ENCODE data around the gene INPP1. TPM values are rescaled to one million over a fixed set of nuclear protein-coding genes. Genes with fewer than 3 reads are reported as not detected.
"Not testable (repeated sequence)": the region's sequence is repeated elsewhere in the genome, so short reads cannot be mapped to it uniquely, and the experiment has no call there.

Gene INPP1, protein sequence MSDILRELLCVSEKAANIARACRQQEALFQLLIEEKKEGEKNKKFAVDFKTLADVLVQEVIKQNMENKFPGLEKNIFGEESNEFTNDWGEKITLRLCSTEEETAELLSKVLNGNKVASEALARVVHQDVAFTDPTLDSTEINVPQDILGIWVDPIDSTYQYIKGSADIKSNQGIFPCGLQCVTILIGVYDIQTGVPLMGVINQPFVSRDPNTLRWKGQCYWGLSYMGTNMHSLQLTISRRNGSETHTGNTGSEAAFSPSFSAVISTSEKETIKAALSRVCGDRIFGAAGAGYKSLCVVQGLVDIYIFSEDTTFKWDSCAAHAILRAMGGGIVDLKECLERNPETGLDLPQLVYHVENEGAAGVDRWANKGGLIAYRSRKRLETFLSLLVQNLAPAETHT
- total RNA-seq = 21.5 TPM
- polyA plus RNA-seq = 22.3 TPM

DNA sequence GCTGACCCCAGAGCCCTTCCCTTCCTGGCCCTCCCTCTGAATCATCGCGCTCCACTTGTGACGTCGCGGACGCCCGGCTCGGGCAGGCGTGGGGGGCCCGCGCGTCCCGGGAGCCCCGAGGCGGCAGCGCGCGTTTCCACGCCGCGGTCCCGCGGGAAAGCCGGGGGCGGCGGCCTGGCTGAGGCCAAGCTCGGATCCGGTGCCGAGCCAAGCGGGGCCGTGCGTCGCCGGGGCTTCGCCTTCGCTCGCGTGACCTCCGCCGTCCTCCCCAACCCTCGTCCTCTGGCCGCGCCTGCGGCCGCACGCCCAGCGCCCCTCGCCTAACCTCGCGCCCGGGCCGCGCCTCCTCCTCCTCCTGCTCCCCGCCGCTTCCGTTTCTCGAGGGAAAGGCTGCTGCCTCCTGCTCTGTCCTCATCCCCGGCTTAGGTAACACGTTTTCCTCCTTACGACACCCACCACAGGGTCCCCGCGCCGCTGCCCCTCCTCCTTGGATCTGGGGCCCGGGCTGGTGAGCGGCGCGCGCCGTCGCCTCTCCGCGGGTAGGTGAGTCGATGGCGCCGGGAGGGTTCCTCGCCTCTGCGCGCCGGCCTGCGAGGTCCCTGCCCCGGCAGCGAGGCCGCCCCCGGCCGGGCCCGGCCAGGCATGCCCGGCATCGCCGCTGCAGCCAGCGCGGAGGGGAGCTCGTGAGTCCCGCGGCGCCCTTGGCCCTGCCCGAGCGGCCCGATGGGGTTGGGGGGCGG lies at the start of gene INPP1:
Gene INPP1, plus strand, starts transcription at position 54 of the 740 bp plus-strand sequence. CDS start 16,514 bp downstream, outside the sequence.
- peak within 1 kb of the TSS; percentile 65 for H3K4me3 ChIP-seq (ENCODE audit: low read depth, low read length)
- DNase-seq (ENCODE audit: extremely low spot score) = no peak
- no peaks in the 10 kb centered on the region for H3K4me1 ChIP-seq (ENCODE audit: insufficient read depth)
- H3K27ac ChIP-seq (ENCODE audit: low read depth) = peak within 1 kb of the TSS; percentile 95
- WGBS = under 1% methylated on average over 94 of the region's 99 CpGs
- H3K36me3 ChIP-seq (ENCODE audit: insufficient read depth) = no peaks in the 10 kb centered on the region

GRCh38 chr2:190297880-190298279 lies 45.5 kb upstream of the INPP1 start:
- H3K4me3 ChIP-seq (ENCODE audit: low read depth, low read length); H3K27ac ChIP-seq (ENCODE audit: low read depth); DNase-seq (ENCODE audit: extremely low spot score); H3K36me3 ChIP-seq (ENCODE audit: insufficient read depth); H3K4me1 ChIP-seq (ENCODE audit: insufficient read depth): not testable (repeated sequence)
- 95% methylated on average over 2 of the region's 2 CpGs for WGBS

GRCh38 chr2:190301032-190301431 lies 42.4 kb upstream of the INPP1 start:
- DNase-seq (ENCODE audit: extremely low spot score) = no peak
- Histone ChIP-seq H3K4me3 (ENCODE audit: low read depth, low read length) (no peak overlapping the region), H3K36me3 (ENCODE audit: insufficient read depth) (peaks cover 1% of the 10 kb centered on the region), H3K27ac (ENCODE audit: low read depth) (no peak overlapping the region), H3K4me1 (ENCODE audit: insufficient read depth) (no peaks in the 10 kb centered on the region)

GRCh38 chr2:190302052-190302451 lies 41.3 kb upstream of the INPP1 start:
- 95% methylated on average over 1 of the region's 1 CpG for WGBS
- DNase-seq (ENCODE audit: extremely low spot score) = no peak
- H3K27ac ChIP-seq (ENCODE audit: low read depth) = no peak overlapping the region
- no peak overlapping the region for H3K4me3 ChIP-seq (ENCODE audit: low read depth, low read length)
- H3K4me1 ChIP-seq (ENCODE audit: insufficient read depth) = no peaks in the 10 kb centered on the region
- peaks cover 7% of the 10 kb centered on the region for H3K36me3 ChIP-seq (ENCODE audit: insufficient read depth)

- H3K4me1 ChIP-seq (ENCODE audit: insufficient read depth) = no peaks in the 10 kb centered on the region
- no peak overlapping the region for H3K4me3 ChIP-seq (ENCODE audit: low read depth, low read length)
- no peak overlapping the region for H3K27ac ChIP-seq (ENCODE audit: low read depth)
- peaks cover 7% of the 10 kb centered on the region for H3K36me3 ChIP-seq (ENCODE audit: insufficient read depth)
- no peak for DNase-seq (ENCODE audit: extremely low spot score)
Measured at GRCh38 chr2:190303647-190304046, 39.7 kb upstream of the INPP1 start.

- Histone ChIP-seq H3K27ac (ENCODE audit: low read depth) (no peak overlapping the region), H3K4me1 (ENCODE audit: insufficient read depth) (no peaks in the 10 kb centered on the region), H3K36me3 (ENCODE audit: insufficient read depth) (peaks cover 7% of the 10 kb centered on the region), H3K4me3 (ENCODE audit: low read depth, low read length) (no peak overlapping the region)
- WGBS = 92% methylated on average over 5 of the region's 5 CpGs
- no peak for DNase-seq (ENCODE audit: extremely low spot score)
Measured at GRCh38 chr2:190304404-190304803, 39.0 kb upstream of the INPP1 start.

DNA sequence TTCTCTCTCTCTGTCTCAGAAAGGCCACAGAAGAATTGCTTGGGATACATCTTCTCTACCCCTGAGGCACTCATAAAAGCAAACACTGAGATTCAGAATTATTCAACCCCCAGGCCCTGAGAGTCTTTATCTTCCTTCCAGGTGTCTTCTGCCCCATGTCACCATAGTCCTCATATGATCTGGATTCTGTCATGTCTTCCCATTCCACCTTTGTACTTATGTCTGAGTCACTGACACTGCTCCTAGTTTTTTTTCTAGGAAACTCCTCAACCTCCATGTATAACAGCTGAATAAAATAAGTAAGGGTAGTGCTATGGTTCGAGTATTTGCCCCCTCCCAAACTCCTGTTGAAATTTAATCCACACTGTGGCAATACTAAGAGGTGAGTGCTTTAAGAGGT lies 35.4 kb upstream of the INPP1 start:
- no peaks in the 10 kb centered on the region for H3K4me1 ChIP-seq (ENCODE audit: insufficient read depth)
- no peak for DNase-seq (ENCODE audit: extremely low spot score)
- WGBS = 99% methylated on average over 1 of the region's 1 CpG
- H3K36me3 ChIP-seq (ENCODE audit: insufficient read depth) = peaks cover 7% of the 10 kb centered on the region
- H3K4me3 ChIP-seq (ENCODE audit: low read depth, low read length) = no peak overlapping the region
- no peak overlapping the region for H3K27ac ChIP-seq (ENCODE audit: low read depth)

DNA sequence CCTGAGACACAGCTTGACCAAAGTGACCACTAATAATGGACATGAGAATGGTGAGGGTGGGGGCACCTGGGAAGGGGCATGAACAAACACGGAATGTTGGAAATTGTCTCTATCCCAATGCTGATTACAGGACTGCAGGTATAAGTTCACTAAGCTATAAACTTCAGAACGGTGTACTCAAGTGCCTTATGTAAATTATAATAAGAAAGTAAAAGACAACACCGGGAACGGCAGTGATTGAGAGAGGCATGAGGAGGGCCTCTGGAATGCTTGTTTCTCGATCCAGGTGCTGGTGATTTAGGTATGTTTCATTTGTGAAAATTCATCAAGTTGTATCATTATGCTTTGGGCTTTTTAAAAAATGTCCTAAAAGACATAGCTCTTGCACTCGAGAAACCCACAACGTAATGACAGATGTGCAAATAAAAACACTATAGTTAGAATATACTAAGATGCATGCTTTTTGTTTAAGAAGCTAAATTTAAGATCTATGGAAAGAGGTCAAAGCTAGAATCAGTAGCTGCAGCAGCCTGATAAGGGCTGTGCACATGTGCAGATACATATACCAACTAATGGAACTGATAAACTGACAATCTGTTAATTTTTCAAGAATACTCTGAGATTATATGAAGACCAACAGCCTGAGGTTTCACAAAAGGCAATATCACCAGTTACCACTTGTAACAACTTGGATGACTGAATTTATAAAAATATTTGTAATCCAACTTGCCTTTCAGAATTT lies 31.3 kb upstream of the INPP1 start:
- DNase-seq (ENCODE audit: extremely low spot score) = no peak

DNA sequence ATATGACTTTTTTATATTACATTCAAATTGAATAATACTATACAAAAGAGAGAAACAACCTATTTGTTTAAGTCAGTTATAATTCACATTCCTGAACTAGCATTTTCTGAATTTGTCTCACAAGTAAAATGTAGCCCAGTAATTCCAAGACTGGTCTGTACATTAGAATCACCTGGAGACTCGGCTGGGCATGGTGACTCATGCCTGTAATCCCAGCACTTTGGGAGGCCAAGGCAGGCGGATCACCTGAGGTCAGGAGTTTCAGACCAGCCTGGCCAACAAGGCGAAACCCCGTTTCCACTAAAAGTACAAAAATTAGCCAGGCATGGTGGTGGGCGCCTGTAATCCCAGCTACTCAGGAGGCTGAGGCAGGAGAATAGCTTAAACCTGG lies 30.8 kb upstream of the INPP1 start:
- 85% methylated on average over 5 of the region's 5 CpGs for WGBS
- H3K4me3 ChIP-seq (ENCODE audit: low read depth, low read length); H3K36me3 ChIP-seq (ENCODE audit: insufficient read depth); DNase-seq (ENCODE audit: extremely low spot score); H3K4me1 ChIP-seq (ENCODE audit: insufficient read depth); H3K27ac ChIP-seq (ENCODE audit: low read depth): not testable (repeated sequence)

More for the DNA sequence above, 31.3 kb upstream of the INPP1 start:
- Histone ChIP-seq H3K4me1 (ENCODE audit: insufficient read depth) (no peaks in the 10 kb centered on the region), H3K4me3 (ENCODE audit: low read depth, low read length) (no peak overlapping the region), H3K36me3 (ENCODE audit: insufficient read depth) (no peaks in the 10 kb centered on the region), H3K27ac (ENCODE audit: low read depth) (no peak overlapping the region)
- WGBS = 85% methylated on average over 7 of the region's 7 CpGs

- Histone ChIP-seq H3K4me1 (ENCODE audit: insufficient read depth) (no peaks in the 10 kb centered on the region), H3K36me3 (ENCODE audit: insufficient read depth) (no peaks in the 10 kb centered on the region), H3K4me3 (ENCODE audit: low read depth, low read length) (no peak overlapping the region), H3K27ac (ENCODE audit: low read depth) (no peak overlapping the region)
- WGBS = 82% methylated on average over 1 of the region's 1 CpG
- DNase-seq (ENCODE audit: extremely low spot score) = no peak
Measured at GRCh38 chr2:190313880-190314279, 29.5 kb upstream of the INPP1 start.

GRCh38 chr2:190315273-190315672 lies 28.1 kb upstream of the INPP1 start:
- H3K4me3 ChIP-seq (ENCODE audit: low read depth, low read length) = no peak overlapping the region
- no peaks in the 10 kb centered on the region for H3K4me1 ChIP-seq (ENCODE audit: insufficient read depth)
- 73% methylated on average over 2 of the region's 2 CpGs for WGBS
- DNase-seq (ENCODE audit: extremely low spot score) = no peak
- H3K36me3 ChIP-seq (ENCODE audit: insufficient read depth) = no peaks in the 10 kb centered on the region
- H3K27ac ChIP-seq (ENCODE audit: low read depth) = no peak overlapping the region

DNA sequence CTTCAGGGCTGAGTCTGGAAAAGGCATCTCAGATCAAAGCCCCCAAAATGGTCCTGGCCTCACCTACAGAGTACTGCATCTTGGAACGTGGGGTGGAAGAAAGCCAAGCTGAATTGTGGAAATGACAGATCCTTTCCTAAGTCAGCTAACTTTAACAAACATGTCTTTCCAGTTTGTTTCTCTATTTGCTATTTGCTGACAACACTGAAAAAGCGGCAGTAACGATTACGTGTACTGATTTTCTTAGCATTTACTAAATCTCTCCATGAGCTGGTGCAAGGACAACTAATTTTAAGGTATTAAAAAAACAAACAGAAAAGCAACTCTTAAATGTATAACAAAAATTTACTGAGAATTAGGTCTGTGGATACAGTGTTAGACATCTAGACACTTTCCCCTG lies 24.9 kb upstream of the INPP1 start:
- H3K36me3 ChIP-seq (ENCODE audit: insufficient read depth) = no peaks in the 10 kb centered on the region
- no peak overlapping the region for H3K27ac ChIP-seq (ENCODE audit: low read depth)
- WGBS = 56% methylated on average over 4 of the region's 4 CpGs
- H3K4me3 ChIP-seq (ENCODE audit: low read depth, low read length) = no peak overlapping the region
- DNase-seq (ENCODE audit: extremely low spot score) = no peak
- H3K4me1 ChIP-seq (ENCODE audit: insufficient read depth) = no peaks in the 10 kb centered on the region

DNA sequence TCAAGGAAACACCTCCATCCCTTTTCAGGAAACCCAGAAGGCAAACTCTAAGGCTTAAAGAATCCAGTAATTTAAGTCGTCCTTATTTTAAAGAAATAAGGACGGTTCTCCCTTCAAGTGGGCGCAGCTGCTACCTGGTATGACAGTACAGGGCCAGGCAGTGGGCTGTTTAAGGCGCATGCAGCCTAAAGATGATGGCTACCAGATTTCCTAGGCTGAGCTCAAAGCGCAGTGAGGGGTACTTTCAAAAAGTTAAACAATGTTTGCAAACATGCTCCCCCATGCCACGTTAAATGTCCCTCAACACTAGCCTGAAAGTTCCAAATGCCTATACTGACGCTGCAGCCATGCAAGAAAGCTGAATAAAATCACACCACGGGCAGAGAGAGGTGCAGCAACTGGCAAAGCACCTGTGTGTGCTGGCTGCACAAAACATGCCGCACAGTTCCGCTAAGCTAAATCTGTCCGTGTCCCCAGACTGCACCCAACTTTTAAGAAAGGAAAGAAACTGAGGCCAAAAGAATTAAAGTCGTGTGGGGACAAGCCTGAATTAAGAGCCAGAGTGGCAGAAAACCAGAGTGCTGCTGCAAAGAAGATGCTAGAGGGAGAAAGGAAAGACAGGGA lies 24.3 kb upstream of the INPP1 start:
- Histone ChIP-seq H3K36me3 (ENCODE audit: insufficient read depth) (no peaks in the 10 kb centered on the region), H3K4me1 (ENCODE audit: insufficient read depth) (no peaks in the 10 kb centered on the region), H3K27ac (ENCODE audit: low read depth) (peak overlapping the region; percentile 62), H3K4me3 (ENCODE audit: low read depth, low read length) (peak overlapping the region; percentile 63)
- no peak for DNase-seq (ENCODE audit: extremely low spot score)
- 4% methylated on average over 12 of the region's 12 CpGs for WGBS

Measured in urinary bladder (tissue), 4 donors.